Smooth muscle cell of trachea (primary cell): ENCODE data around the gene GCNT3. TPM values are rescaled to one million over a fixed set of nuclear protein-coding genes. Genes with fewer than 3 reads are reported as not detected.

Source experiments
- total RNA-seq: library from RNA; depleted of rRNA; stranded (reverse); fragments of >200 nt; gene quantifications from 2 replicates; pipeline ENCODE4 v1.2.1, GENCODE V29; 2014

The GCNT3 gene, protein sequence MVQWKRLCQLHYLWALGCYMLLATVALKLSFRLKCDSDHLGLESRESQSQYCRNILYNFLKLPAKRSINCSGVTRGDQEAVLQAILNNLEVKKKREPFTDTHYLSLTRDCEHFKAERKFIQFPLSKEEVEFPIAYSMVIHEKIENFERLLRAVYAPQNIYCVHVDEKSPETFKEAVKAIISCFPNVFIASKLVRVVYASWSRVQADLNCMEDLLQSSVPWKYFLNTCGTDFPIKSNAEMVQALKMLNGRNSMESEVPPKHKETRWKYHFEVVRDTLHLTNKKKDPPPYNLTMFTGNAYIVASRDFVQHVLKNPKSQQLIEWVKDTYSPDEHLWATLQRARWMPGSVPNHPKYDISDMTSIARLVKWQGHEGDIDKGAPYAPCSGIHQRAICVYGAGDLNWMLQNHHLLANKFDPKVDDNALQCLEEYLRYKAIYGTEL
- 0.33 and 1.7 TPM in 2 replicates for total RNA-seq

DNA sequence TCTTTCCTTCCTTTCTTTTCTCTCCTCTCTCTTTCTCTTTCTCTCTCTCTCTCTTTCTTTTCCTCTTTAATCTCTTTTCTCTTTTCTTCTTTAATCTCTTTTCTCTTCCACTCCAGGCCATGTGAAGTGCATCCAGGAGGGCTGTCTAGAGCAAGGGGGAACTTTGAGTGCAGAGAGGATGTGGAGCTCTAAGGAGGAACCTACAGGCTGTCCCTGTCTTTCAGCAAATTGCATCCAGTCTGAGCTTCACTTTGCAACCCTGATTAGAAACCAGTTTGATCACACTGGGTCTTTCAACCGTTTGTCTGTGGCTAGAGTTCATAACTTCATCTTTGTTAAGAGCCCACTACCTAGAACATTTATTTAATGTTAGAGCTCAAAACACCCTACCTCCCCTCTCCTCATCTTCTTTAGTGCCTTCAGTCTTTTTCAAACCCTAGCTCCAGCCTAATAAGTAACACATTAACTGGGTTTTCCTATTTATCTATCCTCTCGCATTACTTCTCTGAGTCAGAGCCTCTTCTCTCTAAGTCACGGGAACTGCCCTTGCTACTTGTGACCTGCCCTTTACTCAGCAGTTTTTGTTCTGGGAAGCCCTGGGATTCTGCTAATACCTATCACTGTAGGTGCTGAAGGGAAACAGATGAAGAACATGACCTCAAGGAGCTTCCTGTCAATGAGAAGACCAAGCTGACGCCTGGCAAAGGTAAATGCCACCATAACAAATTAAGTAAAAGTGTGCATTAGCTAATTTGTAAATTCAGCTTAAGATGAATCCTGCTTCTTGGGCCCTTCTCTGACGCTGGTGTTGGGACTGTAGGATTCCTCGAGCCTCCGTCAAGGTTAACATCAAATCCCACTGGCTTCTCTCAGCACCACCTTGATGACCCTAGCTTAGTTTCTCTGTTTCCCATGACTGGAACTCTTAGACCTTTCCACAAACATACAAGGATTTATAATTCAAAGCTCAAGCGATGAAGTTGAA lies at the start of gene GCNT3:
TSS of gene GCNT3 (plus strand) at position 508 of the 985 bp plus-strand sequence. CDS start 6,456 bp downstream, outside the sequence.

DNA sequence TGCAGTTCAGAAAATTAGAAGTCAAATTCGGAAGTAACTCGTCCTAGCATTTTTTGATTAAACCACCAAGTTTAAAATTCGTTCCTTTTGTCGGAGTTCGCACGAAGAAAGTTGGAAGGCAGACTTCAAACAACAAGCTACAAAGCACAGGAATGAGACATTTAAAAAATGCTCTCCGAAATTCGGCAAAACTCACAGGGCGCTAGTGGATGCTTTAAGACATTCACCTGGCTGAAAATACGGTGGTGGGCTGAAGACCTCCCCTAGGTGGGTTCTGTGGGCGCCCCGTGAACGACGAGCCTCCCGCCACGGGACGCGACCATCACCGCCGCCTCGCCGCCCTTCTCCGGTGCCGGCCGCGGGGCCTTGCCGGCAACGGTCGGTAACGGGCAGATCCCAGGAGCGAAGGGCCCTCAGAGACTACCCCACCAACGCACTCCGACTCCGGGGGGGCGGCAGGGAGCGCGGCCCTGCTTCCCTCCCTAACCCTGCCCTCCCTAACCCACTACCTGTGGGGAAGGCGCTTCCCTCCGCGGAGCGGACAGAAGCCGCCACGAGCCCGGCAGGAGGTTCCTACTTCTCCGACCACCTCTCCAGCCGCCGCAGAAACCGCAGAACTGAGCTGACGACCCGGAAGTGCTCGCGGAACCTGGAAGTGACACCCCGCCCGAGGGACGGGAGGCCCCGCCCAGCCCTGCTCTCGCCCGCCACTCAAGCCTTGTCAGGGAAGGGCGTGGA lies 45.5 kb downstream of the GCNT3 start, which contains the start of gene GTF2A2:
TSS of gene GTF2A2 (minus strand) at position 619 of the 738 bp plus-strand sequence. CDS start 5,238 bp downstream, outside the sequence.

Other genes starting within 250 kb of the GCNT3 start
- 82.2 and 107 TPM in 2 replicates for gene MYO1E, start 238.9 kb upstream of the GCNT3 start, total RNA-seq
- 0.29 and 0.33 TPM in 2 replicates for gene FAM81A, start 173.6 kb upstream of the GCNT3 start, total RNA-seq
- gene GTF2A2, start 45.7 kb downstream of the GCNT3 start, total RNA-seq, result 23.7 and 39.4 TPM in 2 replicates
- 122 and 152 TPM in 2 replicates for gene BNIP2, start 77.5 kb downstream of the GCNT3 start, total RNA-seq